NCI-H187 (cell line): ENCODE data around the gene EOGT.

Experiments used
- DNase-seq, 2 experiments: peaks; one replicate each; lab custom pipeline; 2025; lab: John Stamatoyannopoulos, UW

The EOGT gene

DNA sequence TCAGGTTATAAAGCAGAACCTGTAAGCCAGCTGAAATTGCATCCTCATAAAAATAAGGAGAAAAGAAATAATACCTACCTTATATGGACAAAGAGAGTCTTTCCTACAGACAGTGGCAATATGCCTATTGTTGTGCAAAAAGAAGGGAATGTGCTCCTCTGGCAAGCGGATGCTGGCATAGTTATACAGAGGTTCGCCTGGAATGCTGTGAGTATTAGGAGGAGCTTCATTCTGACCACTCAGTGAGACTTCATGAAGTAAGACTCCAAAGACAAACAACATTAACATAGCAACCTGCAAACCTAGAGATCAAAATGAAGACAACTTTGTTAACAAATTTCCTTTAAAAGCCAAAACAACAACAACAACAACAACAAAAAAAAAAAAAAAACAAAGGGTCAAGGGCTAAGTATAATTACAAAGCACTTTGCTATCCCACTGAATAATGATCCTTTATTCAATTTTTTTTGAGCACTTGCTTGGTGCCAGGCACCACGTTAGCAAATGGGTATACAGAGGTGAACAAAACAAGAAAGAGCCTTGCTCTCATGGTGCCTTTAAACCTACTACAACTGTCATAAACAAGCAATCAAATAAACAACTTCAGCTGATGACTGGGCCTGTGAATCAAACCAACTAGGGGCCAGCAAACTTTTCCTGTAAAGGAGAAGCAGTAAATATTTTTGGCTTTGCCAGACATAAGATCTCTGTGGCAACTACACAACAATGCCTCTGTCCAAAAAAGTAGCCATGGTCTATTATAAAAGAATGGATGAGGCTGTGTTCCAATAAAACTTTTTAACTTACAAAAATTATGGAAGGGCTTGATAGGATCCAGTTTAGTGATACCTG is 3.7 kb downstream of the EOGT start:
- DNase-seq = no peak

DNA sequence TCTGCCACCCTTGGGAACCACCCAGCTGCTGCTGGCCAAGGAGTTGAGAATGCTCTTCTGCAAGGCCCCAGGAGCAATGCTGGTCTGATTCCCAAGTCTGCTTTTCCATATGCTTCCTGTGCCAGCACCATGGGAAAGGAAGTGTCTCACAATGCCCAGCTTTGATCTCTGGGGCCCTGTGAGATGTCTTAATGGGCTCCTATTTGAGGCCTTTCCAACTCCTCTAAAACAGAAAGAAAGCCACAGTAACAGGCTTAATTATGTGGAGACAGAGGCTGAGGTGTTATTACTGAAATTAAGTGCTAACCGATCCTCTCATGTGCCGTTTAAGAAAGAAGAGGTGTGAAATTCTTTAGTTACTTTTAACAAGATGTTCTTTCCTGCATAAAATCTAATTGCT is 4.5 kb downstream of the EOGT start:
- DNase-seq = no peak

DNA sequence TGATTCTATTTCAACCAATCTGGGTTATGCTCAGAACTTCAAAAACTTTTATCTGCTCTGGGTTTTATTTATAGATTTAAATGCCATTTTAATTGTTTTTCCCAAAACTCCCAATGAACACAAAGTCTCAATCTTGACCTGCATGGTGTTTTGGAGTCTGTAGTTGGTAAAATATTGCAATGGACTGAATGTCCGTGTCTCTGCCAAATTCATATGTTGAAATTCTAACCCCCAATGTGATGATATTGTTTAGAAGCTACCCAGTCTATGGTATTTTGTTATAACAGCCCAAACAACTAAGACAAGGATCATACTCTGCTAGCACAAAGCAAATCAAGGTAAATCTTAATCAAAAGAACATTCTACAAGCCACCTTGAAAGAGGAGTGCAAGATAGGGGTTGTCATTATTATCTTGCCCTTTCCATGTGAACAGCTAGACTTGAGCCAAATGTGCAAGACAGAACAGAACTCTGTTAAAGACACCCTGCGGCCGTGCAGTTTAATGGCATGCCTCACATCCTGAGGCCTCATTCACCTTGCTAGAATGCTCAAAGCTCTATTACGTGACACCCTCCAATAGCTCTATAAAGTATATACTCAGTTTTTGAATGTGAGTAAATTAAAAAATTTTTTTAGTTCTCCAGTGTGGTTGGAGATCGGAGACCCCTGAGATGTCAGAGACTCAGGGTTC is 7.5 kb downstream of the EOGT start:
- DNase-seq = no peak

DNA sequence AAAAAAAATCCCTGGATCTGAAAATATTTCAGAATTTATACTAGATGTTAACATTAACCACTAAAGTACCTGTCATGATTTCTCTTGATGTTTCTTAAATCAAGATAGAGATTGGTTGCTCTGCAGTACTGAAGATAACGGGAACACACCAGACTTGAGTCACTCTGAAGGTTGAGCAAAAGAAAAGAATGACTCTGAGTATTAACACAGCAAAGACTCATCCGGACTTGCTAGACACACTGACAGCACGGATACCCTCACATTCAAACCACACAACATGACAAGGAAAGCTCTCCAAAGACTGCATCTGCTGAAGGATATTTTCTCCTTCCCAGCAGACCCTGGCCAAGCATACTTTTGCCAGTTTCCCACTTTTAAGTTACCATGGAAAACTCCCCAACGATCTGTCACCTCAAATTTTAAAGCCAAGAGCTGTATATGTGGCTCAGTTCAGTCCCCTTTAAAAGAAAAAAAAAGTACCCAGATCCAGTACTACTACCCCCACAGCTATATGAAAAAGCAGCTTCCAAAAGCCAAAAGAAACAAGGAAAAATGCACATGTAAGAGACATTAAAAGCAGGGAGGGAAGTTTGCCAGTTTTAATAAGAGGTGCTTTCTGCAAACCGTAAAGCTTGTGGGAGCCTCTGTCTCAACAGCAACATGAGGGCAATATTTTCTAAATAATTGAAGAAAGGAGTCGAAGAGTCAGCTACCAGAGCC is 8.3 kb downstream of the EOGT start:
- DNase-seq = no peak

DNA sequence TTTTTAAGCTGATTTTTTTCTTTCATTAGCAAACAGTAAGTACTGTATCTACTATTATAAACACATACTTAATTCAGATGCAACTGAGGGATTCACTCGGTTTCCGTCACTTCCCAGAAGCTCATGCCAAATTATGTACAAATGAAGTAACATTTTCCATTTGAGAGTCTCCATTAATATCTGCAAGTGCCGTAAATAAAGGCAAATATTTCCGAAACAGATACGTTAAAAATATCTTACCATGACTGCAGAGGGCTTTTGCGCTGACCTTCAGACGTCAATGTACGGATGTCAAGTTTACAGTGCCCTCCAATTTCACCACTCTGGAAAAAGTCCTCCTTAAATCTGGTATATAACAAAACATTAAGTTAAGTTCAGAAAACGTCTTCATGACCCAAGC is 9.3 kb downstream of the EOGT start:
- DNase-seq = no peak

DNA sequence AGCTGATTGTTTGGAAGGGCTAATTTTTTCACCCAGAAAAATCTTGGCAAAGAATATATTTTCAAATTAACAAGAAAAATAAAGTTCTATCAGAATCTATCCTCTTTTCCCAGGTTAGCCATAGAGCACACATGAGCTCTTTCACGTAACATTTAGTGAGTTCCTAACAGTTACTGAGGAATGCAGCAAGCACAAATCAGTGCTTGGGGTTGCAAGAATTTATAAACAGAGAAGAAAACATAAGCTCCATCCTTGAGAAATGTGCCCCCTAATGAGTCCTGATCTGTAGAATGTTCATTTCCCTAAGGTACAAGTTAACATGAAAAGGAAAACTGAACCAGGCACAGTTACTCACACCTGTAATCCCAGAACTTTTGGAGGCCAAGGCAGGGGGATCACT is 13.9 kb downstream of the EOGT start:
- DNase-seq = no peak

DNA sequence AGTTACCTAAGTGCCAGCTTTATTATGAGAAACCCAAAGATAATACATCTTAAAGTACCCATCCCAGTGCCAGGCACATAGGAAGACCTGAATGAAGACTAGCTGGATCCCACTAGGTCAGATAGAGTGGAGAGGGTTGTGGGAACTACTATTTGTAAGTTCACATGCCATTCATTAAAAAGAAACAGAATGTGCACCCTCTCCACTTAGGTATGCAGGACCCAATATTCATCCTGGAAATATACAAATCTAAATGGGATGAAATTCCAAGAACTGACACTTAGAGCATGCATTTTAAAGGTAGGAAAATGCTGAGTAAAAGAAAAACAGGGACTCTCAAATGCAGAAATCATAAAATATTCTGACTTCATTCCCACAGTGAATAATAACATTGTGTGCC is 14.3 kb downstream of the EOGT start:
- no peak for DNase-seq

DNA sequence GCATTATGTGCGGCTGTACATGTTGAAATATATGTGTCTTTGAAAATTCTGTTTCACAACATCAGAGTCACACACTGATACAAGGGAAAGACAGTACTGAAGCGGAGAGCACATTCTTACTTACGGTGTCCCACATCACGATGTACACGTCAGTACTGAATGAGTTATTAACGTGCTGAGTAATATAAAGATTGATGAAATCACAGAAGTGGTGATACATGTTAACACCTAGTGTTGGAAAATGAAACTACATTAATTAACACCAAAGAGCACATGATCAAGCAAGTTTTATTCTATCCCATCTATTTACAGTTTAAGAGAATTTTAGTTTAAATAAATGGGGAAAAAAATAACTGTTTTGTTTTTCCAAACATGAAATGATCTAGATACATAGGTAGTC is 15.6 kb downstream of the EOGT start:
- no peak for DNase-seq

DNA sequence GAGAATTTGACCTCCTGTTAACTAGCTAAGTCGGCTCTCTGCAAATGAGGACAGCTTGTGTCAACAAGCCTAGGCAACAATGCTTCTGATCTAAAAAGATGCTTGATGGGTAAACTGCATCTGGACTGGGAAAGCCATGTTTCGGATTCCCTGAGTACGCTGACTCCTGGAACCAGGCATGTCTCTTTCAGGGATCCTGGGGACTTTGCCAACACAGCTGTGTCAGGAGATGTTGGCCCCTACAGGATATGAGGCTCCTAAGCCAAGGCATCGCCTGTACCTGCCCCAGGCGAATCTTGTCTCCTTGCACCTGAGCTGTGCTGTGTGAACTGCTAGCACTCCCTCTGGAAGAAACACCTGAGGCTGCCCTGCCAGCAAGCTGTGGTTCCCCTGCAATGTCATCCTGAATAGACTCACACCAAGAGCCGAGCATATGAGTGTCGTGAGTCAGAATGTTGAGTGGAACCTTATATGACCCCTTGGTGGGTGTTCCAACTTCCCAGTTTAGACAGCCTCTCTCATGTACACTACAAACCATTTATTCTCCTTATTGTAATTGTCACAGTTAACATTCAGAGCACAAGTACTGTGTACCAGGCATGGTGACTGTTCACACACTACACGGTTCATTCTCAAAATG is 17.0 kb downstream of the EOGT start:
- no peak for DNase-seq

DNA sequence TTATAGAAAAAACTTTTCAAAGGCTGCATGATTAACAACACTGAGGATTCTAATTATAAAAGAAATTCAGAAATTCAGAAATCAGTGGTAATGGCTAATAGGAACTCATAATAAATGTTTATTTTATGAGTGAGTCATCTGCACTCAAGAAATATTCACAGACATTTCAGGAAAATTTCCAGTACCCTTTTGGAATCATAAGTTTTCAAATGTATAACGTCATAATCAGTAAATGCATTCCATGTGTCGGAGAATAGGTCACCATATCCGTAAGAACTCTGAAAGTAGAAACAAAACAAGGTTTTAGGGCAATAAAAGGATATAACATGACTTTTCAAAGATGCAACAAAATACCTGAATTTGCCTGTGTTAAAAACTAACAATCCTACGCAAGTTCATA is 24.7 kb downstream of the EOGT start:
- no peak for DNase-seq

DNA sequence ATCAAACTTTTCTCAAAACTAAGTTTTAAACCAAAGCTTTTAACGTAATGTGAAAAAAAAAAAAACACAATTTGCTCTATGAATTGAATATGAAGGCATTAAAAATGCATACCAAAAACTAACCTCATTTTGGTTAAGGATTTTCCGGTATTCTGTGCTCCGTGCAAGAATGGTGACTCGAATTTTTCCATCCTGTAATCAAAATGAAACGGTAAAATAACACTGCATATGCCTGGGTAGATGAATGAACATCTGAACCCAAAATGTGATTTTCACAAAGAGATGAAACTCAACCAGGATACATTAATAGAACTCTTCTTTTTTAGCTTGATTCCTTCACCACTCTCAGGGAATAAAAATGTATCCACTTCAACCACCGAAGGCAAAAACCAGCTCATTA is 26.2 kb downstream of the EOGT start:
- no peak for DNase-seq

DNA sequence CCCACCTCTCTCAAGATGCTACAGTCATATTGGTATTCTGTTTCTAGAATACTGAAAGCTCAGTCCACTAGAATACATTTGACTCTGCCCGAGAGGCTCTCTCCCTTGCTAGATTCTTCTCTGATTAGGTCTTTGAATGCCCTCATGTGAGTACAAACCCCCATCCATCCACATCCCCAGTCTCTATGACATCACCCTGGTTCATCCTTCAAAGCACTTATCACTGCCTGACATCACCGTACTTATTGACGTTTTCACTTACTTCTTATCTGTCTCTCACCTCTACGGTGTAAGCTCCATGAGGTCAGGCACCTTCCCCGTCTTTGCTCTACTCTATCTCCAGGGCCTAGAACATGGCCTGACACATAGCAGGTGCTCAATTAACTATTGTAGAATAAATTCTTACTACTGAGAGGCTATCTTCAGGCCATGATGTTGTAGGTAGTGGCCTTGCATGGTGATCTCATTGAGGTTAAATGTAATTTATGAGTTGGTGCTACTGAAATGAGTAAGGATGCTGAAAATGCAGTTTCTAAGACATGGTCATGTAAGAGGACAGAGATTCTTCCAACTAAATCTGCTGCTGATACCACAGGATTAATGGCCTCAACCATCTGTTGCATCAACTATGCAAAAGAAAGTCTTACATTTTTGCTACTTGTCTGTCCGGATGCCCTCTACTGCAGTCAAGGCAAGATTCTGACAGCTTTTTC is 26.8 kb downstream of the EOGT start:
- no peak for DNase-seq

DNA sequence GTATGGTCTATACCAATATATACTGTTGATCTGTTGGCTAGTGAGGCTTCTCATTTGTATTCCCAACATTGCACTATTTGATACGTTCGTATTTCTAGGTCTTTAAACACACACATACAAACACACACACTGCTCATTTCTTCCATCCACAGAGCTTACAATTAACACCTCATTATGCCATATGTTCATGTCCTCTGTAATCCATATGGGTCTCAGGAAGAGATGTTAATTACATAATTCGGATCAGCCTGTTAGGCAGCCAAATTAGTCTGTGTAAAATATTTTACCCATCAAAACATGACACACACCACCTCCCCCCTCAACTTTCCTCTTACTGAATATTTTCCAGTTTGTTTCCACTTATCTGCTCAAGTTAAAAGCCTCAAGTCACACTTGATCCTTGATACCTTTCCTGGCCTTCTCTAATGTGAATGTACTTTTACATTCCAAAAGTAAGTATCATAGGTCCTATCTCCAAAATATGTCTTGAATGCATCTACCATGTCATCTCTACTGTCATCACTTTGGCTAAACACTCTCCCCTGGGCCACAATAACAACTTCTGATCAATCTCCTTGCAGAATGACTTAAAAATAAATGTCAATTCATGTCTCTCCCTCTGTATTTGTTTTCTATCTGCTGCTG is 28.2 kb downstream of the EOGT start:
- DNase-seq = no peak

DNA sequence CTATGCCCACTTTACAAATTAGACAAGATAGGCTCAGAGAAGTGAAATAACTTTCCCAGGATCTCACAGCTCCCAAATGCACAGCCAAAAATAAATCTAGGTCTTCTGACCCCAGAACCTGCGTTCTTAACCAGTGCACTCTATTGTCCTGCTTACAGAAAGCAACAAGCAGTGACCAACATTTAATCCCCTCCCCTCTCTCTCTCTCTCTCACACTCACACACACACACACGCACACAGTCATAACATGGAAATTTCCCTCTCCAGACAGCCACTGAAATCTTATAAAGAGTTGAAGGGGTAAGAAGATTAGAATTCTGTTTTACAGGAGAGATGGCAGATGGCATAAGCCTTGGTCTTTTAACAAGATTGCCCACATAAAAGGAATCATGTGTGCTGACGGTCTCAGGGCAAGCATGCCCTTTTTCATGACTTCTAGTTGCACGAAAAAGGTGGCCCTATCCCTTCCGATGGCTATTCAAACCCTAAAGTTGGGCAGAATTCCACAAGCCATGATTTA is 29.4 kb downstream of the EOGT start:
- DNase-seq = no peak

DNA sequence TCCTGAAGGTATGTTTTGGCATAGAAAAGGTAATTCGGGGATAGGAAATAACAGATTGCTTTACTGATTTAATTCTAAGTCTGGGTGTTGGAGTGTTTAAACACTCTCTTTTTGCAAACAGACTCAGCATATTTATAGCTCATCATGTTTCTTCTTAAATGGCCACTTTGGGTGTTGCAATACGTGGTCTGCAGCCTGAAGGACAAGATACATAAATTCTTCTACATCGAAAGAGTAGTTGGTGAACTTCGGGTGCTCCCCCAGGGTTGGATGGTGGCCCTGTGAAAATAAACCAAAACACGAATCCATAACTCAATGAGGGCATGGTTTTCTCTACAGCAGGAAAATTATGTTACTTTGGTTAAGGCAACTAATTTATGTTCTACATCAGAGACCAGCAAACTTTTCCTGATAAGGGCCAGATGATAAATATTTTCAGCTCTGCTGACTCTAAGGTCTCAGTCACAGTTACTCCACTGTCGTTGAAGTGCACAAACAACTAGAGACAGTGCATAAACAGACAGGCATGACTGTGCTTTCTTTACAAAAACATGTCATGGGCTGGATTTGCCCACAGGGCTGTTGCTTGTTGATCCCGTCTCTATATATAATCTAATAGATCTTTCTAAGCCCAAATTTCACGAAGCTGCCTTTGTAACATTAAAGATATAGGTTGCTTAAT is 35.9 kb downstream of the EOGT start:
- DNase-seq = no peak

DNA sequence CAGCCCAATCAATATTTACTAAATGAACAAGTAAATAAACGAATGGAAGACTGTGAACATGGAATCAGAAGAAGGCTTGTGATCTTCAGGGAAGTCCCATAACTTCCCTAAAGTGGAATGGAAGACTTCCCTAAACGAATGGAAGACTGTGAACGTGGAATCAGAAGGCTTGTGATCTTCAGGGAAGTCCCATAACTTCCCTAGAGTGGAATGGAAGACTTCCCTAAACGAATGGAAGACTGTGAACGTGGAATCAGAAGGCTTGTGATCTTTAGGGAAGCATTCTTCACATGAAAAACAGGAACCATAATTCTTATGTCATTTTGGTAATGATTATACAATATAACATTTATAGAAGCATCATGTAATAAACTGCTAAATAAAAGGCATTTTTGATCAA is 38.8 kb downstream of the EOGT start:
- no peak for DNase-seq

DNA sequence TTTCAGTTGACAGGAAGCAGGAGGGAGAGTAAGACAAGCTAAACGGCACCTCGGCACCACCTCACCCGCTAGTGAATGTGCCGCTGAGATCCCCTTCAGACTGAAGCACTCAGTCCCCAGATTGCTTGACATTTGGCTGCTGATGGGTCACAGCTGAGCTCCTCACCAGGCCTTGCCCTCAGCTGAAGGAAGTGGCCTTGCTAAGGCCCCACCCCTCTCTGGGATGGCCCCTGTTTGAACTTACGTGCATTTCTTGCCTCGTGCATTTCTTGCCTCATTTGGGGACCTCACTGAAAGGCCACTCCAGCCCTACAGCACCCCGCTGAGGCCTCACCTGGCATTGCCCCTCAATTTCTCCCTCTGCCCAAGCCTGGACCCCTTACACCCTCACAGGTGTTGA is 39.8 kb downstream of the EOGT start:
- DNase-seq = no peak

DNA sequence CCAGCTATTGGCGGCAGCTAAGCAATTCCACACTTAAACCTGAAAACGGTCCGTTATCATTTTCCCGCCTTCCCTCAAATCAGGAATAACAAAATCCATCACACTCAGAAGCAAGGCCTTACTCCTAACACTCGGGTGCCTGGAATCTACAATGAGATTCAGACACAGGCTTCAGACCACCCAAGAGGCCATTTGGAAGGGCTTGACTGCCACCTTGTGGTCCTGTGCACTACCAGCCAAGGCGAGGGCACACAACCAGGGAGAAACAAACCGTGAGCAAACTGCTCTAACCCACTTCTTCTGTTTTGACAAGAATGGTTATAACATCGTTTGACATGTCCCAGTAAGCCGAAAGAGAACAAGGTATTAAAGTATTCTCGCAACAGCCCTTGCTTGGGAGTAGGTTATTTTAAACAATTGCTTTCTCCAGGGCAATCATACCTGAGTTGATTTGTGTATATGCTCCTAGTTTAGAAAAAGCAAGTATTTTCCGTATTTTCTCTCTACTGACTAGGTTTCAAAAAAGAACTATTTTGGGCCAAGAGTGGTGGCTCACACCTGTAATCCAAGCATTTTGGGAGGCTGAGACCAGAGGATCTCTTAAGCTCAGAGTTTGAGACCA is 41.0 kb downstream of the EOGT start:
- DNase-seq = no peak

DNA sequence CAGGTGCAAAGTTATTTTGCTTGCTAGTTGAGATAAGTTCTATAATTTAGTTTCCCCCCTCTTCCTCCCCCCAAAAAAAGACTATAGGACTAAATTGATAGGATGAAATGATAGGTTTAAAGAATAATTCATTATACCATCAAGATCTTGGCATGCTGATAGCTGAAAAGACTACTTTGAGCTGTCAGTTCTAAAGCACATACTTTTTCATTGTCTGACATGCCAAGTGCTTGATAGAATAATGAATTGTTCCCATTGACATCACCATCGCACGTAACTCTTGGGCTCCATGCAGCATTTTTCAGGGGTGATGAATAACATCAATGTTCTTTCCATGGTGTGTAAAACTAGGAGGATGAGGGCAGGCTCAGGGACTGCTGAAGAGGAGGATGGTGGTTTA is 48.8 kb downstream of the EOGT start:
- DNase-seq = no peak

DNA sequence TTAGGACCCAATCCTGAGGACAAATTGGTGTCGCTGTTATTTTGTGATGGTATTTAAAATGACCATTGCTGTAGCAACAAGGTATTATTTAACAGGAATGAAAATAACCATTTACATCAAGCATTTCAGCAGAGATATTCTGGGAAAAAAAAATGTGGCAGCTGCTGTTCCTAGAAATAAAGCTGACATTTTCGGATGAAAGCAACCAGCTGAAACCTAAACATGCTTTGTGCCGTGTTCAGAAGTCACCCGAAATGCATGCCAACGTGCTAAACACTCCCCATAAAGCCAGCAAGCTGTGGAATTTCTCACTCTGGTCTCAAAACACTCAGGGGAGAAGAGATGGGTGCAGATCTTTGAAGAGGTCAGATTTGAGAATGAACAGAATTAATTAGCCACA is 49.6 kb downstream of the EOGT start:
- no peak for DNase-seq
